GM19043 (cell line): ENCODE results near the gene DNLZ.
"Not testable (repeated sequence)": the region's sequence is repeated elsewhere in the genome, so short reads cannot be mapped to it uniquely, and the experiment has no call there.

Experiments
- ATAC-seq: cut with Tn5 transposase; IDR thresholded peaks from one replicate; pipeline ENCODE4 v1.9.1; 2021; ENCODE audit warnings: low read depth; ENCODE audit not compliant: unreplicated experiment

The DNLZ gene

DNA sequence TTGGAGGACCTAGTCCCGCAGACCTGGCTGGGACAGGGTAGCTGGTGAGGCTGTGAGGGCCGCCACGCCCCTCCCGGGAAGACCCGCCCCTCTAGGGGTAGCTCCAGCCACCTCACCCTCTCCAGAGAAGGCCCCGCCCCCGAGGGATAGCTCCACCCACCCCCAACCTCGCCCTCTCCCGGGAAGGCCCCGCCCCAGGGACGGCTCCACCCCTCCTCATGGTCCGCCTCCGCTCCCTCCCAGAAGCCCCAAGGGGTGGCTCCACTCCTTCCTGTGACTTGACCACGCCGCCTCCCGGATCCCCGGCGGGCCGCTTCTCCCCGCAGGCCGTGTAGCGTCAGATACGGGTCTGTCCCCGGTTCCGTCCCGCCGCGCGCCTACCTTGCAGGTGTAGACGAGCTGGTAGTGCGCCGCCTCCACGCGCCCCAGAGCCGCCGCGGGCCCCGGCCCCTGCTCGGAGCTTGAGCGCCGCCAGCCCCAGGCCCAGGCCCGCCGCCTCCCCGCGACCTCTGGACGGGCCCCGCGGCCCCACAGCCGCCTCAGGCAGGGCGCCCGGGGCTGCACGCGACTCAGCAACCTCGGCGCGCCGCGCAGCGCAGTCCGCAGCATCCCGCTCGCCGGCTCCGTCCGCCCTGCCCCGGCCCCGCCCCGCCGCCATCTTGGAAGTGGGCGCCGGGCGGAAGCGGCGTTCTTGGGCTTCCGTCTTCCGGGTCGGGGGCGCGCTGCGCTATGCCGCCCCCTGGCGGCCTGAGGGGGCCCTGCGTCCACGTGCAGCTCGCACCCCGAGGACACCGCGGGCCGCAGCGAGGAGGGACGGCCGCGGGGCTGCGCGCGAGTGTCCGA is at the start of gene DNLZ:
Gene DNLZ, minus strand, starts transcription at position 639 of the 843 bp plus-strand sequence. Its CDS starts 30 bp downstream, at position 609.
- ATAC-seq, result peak; percentile 79

DNA sequence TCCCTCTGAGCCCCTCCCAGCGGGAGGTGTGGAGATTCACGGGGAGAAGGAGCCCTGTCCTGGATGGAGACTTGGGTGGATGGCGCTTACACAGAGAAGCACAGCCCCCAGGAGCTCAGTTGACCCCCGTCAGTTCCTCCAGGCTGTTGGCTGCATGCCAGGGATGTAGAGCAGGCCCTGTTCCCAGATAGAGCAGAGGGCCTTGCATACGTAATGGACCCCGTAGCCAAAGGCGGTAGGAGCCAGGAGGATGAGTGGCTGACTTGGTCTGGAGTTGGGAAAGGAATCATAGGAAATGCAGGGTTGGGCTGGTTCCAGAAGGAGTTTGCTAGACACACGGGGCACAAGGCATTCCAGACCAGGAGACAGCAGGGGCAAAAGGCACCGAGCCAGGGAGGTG is 49.4 kb upstream of the DNLZ start:
- ATAC-seq, result no peak

DNA sequence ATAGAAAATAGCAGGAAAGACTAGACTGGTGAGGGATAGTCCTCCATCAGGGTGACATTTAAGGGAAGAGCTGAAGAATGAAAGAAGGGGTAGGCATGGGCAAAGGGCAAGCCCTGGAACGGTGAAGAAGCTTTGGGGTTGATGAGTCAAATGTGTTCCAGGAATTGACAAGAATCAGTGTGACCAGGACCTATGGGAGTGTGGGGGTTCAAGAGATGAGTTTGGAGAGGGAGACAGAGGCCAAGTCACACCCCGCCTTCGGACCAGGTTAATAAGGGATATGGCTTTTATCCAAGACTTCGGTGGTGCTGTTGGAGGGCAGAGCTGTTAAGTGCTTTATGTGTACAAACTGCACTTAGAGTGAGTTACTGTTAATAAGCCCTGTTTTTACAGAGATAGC is 47.8 kb upstream of the DNLZ start:
- no peak for ATAC-seq

DNA sequence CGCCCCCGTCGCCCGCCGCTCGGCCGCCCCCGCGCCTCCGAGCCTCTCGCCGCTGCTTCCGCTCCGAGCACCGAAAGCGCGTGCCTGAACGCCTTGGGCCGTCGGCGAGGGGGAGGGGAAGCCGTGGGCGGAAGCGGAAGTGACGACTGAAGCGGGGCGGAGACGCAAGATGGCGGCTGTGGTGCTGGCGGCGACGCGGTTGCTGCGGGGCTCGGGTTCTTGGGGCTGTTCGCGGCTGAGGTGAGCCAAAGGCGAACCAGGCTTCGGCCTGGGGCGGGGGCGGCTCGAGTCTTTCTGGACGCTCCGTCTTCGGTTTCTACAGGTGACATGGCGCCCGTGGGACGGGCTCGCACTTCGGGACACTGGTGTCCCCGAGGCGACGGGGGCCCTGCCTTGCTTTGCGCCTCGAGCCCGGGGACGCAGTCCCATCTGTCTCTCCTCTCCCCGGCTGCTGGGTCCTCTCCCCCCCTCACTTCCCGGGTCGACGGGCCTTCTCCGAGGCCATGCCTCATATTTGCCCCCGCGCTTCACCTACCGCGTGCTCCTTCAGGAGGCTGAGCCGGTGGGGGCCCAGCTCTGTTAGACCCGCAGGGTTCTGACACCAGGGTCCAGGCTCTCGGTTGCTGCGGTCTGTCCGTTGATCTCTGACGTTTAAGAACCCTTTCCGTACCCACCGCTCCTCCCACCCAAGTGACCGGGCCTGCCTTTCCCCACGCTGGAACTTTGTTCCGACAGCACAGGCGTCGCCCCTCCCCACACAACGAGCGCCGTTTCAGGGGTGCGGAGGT is 47.1 kb upstream of the DNLZ start, which contains the start of the genes ENTR1 and PMPCA:
Gene ENTR1, minus strand, starts transcription at position 115 of the 788 bp plus-strand sequence. CDS start 217 bp downstream, outside the sequence.
Gene PMPCA, plus strand, starts transcription at position 159 of the 788 bp plus-strand sequence. Its CDS starts 11 bp downstream, at position 170.
- ATAC-seq, result peak; percentile 78

DNA sequence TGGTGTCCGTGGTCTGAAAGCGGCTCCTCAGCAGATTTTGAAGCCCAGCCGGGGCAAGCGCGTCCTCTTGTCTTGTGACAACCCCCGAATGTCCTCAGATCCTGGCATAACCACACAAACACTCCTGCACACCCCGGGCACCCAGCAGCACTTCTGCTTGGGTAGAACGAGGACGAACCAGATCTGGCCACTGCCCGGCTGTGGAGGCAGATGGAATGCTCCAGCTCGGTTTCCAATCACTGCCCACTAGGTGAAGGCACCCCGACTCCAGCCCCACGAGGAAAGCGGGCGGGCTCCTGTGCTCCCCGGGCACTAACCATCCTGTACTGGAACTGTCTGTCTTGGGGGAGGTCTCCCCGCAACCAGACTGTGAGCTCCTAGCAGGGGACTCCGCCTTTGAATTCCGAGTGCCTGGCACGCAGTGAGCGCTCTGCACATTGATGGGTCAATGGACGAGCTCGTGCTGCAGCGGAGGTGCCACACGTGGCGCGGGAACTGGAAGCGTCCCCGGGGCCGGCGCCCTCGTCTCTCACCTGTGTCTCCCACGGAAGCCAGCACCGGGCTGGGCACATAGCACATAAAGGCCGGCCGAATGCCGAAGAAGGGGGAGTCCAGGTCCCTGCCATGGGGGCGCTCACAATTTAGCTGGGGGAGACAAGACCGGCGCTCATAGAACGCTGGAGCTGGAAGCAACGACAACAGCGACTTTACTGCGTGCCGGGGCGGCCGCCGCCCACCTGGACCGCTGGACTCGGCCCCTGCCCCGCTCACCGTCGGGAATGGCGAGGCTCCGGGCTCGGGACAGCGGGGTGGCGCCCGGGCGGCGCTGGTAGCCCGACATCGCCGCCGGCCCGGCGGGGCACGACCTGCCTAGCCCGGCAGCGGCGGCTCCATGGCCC is 46.3 kb upstream of the DNLZ start:
- peak; percentile 15 for ATAC-seq

DNA sequence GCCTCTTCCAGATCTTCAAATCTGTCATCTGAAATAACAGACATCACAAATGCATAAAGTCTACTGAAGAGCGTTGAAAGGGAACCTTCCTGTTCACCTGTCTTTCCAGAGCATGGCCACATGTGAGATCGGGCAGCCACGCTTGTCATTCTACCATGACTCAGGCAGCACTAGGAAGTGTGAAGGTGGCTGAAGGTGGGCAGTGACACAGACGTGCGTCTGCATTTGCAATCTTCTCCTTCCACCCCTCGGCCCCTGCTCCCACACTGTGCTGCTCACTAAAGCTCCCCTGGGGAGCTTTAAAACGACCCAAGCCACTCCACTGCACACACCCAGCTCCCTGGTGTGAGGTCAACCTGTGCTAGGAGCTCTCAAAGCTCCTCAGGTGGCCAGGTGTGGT is 44.4 kb upstream of the DNLZ start:
- ATAC-seq, result no peak

DNA sequence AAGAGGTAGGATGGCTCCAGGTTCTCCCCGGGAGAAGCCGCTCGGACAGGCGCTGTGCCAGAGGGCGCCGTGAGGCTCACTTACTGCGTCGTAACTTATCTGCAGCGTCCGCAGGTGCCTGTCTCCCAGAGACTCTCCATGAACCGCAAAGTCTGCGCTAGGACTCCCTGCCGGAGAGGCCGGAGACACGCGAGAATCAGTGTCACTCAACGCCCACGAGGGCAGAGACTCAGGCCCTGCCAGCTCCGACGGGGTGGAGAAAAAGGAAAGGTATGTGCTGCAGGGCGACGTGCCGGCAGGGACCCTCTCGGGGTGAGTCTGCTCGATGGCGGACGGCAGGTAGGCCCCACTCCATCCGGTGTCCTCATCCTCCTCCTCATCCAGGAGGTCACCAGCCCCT is 43.5 kb upstream of the DNLZ start:
- not testable (repeated sequence) for ATAC-seq

DNA sequence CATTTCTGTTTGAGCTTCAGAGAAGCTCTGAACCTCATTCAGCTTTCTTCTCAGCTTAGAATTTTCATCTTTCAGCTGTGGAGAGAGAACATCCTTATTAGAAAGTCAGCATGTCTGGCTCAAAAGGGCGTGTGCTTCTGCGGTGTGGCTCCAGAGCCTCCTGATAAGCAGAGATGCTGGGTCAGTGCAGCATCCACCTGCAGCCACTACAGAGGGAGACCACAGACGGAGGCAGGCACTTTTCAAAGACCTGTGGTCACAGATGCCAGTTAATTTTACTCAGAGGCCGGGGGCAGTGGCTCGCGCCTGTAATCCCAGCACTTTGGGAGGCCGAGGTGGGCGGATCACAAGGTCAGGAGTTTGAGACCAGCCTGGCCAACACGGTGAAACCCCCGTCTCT is 42.4 kb upstream of the DNLZ start:
- ATAC-seq, result not testable (repeated sequence)

DNA sequence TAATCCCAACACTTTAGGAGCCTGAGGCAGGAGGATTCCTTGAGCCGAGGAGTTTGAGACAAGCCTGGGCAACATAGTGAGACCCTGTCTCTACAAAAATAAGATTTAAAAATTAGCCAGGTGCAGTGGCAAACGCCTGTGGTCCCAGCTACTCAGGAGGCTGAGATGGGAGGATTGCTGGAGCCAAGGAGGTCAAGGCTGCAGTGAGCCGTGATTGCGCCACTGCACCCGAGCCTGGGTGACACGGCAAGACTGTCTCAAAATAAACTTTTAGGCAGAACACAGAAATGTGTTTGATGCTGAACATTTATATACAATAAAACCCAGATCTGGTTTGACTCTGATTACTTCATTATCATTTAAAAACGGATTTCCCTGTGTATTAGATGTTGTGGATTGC is 41.9 kb upstream of the DNLZ start:
- no peak for ATAC-seq

DNA sequence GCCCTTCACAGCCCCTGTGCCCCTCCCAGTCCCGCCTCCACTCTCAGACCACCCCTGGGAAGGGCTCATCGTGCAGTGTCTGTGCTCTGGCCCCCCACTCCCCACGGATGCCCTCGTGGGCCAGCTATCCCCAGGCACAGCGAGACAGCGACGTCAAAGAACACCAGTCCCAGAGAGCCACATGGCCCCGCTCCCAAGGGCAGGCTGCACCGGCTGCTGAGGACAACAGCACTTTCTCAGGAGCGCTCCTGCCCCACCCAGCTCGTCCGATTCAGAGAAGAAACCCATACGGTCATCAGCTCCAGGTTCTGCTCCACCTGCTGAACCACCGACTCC is 41.2 kb upstream of the DNLZ start:
- no peak for ATAC-seq

DNA sequence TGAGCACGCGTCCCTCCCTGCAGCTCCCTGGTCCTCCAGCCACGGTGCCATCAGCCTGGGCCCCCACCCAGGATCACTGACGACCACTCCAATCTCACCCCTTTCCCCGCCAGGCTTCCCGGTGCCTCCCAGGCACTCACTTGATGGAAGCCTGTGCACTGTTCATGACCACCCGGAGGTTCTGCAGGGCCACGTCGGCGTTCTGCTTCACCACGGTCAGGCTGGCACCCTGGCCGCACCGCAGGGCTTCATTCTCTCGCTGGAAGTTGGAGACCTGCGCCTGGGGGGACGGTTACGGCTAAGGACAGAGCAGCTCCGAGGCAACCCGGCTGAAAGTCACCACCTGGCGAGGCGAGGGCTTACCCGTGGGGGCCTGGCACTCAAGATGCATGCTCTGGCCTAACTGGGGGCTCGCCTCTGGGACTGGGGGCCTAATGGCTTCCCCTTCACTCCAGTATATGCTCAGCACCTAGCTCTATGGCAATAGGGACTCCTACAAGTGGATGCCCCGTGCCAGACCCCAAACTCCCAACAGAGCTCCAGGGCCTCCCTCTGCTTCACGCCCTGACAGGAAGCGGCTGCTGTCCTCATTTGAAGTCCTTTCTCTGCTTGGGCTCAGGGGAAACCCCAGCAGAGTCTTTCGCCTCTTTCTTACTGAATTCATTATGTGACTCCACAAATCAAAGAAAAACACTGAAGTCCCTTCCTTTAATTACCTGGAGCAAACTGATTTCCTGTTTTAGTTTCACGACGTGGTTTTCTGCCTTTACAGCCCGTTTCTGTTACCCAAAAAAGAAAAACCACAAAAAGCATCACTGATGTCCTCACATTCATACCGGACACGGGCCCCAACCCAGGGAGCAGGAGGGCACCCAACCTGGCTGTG is 40.6 kb upstream of the DNLZ start:
- no peak for ATAC-seq

DNA sequence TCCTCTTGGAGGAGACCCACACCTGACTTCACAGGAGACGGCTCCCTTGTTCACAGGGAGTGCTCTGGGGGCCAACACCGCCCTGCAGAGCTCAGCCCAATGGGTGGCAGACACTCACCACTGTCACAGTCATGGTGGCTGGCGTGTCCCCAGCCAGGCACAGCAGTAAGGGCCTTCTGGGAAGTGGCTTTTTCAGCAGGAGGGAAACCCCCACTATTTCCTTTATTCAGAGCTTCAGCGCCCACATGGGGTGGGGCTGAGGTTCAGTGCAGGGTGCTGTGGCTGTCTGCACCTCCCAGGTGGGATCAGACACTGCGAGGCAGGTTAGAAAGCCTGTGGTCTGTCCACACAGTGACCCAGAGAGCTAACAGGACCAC is 40.0 kb upstream of the DNLZ start:
- ATAC-seq, result no peak

DNA sequence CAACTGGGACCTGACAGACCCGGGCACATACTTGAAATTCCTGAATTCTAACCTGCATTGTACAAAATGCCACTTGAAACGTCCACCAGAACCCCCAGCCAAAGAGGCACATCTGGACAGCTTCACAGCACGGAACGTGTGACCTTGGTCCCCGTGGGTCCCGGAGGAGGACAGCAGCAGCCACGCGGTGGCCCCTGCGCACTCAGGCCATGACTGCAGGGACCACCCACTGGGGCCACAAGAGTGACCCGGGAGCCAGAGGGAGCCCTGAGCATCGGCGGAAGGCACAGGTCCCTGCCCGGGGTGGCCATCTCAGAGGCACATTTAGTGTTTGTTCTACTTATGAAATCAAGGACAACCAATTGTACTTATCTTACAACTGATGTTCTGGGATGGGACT is 38.5 kb upstream of the DNLZ start:
- ATAC-seq, result no peak

DNA sequence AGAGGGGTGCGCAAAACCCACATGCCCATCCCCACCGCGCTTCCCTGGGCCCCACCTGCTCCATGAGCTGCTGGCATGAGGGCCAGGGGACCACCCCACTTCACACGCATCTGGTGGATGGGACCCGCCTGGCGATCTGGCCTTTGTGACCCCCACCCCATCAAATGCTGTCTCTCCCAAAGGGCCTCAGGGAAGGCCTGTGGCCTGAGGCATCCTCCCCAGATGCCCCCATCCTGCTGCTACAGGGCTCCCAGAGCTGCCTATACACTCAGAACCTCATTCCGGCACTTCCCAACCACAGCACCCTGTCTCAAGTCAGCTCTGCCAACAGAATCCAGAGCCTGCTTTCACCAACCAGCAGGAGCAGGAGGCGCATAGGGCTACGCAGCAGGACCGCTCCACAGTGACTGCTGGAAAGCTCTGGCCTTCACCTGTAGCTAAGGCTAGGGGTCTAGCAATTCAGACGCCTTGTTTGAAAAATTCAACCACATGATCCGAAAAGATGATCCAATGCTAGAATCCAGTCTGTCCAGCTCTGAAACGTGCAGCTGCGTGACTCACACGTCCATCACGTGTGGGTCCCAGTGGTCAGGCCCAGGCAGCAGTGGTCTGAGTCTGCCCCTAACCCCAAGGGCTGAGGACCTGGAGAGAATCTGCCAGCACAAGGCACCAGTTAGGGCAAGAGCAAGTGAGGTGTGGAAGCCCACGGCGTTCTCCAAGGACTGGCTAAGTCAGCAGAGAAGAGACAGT is 37.8 kb upstream of the DNLZ start:
- ATAC-seq, result no peak

DNA sequence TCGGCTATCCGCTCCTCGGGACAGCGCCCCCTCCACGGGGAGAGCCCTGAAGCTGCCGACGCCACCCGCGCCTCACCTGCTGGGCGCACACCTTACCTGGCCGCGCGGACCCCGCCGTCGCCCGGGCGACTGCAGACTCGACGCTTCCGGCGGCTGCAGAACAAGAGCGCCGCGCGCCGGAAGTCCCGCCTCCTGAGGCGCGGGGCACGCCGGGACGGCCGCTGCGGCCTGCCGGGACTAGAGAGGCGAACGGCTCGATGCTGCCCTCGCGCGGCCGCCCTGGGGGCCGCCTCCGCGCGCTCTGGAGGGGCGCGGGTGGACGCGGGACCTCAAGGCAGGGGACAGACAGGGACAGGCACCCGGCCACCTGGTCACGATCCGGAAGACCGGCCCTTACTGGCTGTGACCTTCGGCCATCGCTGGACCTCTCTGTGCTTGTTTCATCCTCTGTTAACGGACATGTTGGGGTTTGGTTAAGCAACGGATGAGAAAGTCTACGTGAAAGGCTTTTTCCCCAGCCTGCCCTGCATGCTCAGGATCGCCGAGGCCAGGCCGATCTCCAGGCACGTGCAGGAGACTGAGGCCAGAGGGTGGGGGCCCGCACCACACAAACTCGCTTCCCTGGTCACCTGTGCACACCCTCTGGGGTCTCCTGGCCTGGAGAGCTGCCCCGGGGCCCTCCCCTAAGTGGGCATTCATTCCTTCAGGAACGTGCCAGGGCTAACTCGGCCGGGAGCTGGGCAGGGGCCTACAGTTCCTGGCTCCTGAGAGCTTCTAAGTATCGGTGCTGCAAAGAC is 36.7 kb upstream of the DNLZ start, which contains the start of gene SNAPC4:
Gene SNAPC4, minus strand, starts transcription at position 133 of the 797 bp plus-strand sequence. CDS start 1,742 bp downstream, outside the sequence.
- ATAC-seq, result peak; percentile 54

DNA sequence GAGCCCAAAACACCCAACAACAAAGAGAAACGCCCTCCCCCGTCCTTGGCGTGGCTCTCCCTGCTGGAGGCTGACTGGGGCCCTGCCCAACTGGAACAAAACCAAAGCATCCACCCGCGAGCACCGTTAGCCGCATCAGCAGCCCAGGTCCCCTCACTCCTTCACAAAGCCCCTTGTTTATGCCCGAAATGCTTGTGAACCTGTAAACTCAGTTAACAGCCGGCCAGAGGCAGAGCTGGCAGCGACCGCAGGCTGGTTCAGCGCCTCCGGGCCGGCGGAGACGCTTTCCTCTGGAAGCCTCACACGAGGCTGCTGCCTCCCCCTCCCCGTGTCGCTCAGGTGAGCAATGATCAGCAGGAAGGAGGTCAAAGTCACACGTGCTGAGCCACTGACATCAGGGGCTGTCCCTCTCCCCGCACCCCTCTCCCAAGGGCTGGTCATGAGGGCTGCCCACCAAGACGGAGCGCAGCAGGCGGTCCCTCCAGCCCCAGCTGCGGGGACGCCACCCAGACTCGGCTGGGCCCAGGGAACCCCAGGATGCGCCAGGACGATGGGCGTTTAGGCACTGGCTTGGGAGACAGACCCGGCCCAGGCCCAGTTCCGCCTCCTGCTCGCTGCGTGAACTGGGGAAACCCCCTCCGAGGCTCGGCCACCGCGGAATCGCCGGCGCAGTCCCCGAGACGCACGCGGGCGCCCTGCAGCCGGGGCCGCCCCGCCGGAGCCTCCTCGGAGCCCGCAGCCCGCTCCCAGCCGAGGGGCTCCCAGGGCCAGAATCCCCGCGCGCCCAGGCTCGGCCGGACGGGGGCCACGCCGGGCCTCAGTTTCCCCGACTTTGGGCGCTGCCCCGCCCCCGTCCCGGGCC is 35.9 kb upstream of the DNLZ start:
- ATAC-seq, result no peak

DNA sequence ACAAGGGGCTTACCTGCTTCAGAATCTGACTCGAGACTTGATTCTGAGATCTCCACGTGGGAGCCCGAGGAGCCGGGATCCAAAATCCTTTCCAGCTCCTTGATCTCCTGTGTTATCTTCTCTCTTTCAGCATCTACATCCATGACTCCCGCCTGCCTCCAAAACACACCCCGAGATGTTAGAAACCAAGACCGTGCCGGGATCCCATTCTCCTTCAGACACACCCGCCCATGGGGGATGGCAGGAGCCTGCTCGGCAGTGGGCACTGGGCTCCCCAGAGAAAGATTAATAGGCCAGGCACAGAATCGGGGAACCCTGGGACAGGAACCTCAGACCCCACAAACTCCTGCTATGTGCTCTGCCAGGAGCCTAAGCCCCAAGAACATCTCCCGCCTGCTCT is 34.7 kb upstream of the DNLZ start:
- ATAC-seq, result no peak
